ENCODE measurements around the gene GARIN3.

DNA sequence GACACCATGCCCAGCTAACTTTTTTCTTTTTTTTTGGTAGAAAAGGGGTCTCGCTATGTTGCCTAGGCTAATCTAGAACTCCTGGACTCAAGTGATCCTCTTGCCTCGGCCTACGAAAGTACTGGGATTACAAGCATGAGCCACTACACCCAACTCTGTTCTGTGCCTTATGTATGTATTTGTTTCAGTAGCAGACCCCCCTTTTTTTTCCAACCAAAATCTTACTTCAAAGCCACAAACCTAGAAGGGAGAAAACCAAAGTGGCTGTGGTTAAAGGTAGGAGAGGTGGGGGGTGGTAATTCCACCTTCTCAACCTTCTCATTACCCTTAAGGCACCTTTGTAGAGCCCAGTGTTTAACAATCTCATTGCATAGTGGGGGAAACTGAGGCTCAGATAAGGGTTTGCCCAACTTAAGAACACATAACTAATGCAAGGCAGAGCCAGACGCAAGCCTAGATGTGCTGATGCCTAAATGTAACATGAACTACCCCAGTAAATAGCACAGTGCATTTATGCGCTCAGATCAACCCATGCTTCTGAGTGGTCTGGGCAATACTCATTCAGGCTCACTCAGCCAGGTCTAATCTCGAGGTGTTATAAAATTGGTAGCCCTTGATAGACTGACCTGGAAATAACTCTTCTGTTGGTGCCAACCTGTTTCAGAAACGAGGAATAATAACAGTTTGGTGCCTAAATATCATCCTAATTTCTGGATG is 47.6 kb upstream of the GARIN3 start:
- TF ChIP-seq, protein P1, sequence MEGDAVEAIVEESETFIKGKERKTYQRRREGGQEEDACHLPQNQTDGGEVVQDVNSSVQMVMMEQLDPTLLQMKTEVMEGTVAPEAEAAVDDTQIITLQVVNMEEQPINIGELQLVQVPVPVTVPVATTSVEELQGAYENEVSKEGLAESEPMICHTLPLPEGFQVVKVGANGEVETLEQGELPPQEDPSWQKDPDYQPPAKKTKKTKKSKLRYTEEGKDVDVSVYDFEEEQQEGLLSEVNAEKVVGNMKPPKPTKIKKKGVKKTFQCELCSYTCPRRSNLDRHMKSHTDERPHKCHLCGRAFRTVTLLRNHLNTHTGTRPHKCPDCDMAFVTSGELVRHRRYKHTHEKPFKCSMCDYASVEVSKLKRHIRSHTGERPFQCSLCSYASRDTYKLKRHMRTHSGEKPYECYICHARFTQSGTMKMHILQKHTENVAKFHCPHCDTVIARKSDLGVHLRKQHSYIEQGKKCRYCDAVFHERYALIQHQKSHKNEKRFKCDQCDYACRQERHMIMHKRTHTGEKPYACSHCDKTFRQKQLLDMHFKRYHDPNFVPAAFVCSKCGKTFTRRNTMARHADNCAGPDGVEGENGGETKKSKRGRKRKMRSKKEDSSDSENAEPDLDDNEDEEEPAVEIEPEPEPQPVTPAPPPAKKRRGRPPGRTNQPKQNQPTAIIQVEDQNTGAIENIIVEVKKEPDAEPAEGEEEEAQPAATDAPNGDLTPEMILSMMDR (IDR thresholded peaks at IDR 0.05; ENCODE audit: extremely low read depth in 1 of 2, insufficient read depth in 1 of 2, low read depth in 1 of 2, low read length in 2 of 2): no peak
- no peak for TF ChIP-seq POLR2A (IDR thresholded peaks at IDR 0.05; ENCODE audit: low read depth, low read length)
- TF ChIP-seq MYC (IDR thresholded peaks at IDR 0.05; ENCODE audit: low read depth, low read length): no peak
